ENCODE data around the gene NEFH. TPM values are rescaled to one million over a fixed set of nuclear protein-coding genes. Genes with fewer than 3 reads are reported as not detected.

The NEFH gene
- polyA plus RNA-seq, 3 donors, result 0.22 to 0.56 (median 0.36) TPM

GRCh38 chr22:29459773-29460172, 20.2 kb upstream of the NEFH start:
- WGBS, 3 donors, result 65 to 75% (median 69%) methylated on average over 9 of the region's 9 CpGs
- no peak overlapping the region for H3K27ac ChIP-seq (ENCODE audit: low read depth, low read length)

DNA sequence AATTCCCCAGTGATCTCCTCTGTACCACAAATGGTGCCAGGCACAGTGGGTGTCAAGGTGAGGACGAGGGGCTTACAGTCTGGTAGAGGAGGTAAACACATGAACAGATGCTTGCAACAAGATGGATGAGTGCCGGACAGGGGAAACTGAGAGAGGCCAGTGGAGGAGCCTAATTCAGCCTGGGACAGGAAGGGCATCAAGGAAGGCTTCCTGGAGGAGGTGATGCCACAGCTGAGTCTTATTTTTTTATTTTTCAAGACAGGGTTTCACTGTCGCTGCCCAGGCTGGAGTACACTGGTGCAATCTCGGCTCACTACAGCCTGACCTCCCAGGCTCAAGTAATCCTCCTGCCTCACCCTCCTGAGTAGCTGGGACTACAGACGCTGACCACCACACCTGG, 18.8 kb upstream of the NEFH start:
- 87 to 92% (median 90%) methylated on average over 5 of the region's 5 CpGs for WGBS, 3 donors

DNA sequence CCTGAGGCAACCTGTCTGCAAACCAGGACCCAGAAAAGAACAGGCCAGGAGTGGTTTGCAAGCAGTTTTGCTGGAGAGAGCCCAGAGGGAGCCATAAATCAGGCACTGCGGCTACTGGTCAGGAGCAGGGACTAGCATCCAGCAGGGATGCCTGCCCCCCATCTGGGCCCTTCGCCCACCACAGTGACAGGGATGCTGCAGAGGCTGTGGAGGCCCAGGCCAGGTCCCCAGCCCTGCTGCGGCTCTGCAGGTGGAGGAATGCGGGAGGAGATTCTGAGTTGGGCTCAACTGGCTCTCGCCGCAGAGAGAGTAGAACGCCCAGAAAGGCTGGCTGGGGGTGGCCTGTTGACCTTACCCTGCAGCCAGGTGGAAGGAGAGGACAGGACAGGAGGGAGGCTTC, 16.4 kb upstream of the NEFH start:
- WGBS, 3 donors, result 85 to 91% (median 90%) methylated on average over 6 to 7 of the region's 7 CpGs
- H3K27ac ChIP-seq (ENCODE audit: low read depth, low read length), result no peak overlapping the region

More for the DNA sequence above, 18.8 kb upstream of the NEFH start:
- H3K27ac ChIP-seq (ENCODE audit: low read depth, low read length), result no peak overlapping the region

GRCh38 chr22:29464581-29464980, 15.4 kb upstream of the NEFH start:
- 83 to 88% (median 84%) methylated on average over 7 of the region's 7 CpGs for WGBS, 3 donors
- no peak overlapping the region for H3K27ac ChIP-seq (ENCODE audit: low read depth, low read length)

GRCh38 chr22:29469755-29470154, 10.3 kb upstream of the NEFH start:
- WGBS, 3 donors, result 42 to 72% (median 69%) methylated on average over 9 of the region's 9 CpGs
- H3K27ac ChIP-seq (ENCODE audit: low read depth, low read length), result no peak overlapping the region

DNA sequence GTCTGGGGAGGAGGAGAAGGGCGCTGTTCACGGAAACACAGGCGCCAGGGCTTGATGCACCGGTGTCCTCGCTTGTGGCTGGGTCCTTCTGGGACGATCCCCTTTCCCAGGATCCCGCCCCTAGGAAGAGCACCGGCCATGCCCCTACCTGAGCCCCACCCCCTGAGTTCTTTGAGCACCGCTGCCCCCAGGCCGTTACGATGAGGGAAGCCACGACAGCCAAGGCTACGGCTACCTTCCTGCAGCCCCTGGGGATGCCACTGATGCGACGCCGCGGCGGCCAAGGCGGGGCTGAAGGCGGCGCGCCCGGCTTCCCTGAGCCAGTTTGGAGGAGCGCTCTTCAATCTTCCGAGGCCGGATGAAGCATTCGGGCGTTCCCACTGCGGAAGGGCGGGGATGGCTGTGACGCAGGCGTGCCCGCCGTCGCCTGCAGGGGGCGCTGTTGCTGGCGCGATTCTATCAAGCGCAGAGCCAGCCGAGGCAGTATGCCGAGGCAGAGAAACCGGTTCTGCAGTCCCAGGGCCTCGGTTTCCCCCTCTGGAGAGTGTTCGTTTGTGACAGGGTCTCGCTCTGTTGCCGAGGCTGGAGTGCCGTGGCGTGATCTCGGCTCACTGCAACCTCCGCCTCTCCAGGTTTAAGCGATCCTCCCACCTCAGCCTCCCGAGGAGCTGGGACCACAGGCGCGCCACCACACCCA, 9.7 kb upstream of the NEFH start:
- no peak overlapping the region for H3K27ac ChIP-seq (ENCODE audit: low read depth, low read length)
- 12 to 29% (median 26%) methylated on average over 53 to 54 of the region's 54 CpGs for WGBS, 3 donors

DNA sequence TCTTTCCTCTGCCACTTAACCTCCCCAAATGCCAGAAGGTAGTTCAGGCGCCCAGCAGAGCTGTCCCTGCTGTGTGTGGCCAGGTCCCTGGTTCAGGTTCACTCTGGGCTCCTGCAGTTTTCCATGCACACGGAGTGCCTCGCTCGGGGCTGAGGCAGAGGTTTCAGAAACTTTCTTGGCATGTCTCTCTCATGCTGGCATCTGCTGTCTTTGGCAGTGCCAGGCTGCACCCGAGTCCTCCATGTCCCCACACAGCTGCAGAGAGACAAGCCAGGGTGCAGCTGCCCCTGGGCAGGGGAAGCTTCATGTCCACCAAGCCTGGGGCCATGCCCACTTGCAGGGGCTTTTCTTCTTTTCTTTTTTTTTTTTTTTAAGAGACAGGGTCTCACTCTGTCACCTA, 7.0 kb upstream of the NEFH start:
- WGBS, 3 donors, result 68 to 72% (median 69%) methylated on average over 5 of the region's 5 CpGs
- H3K27ac ChIP-seq (ENCODE audit: low read depth, low read length), result no peak overlapping the region

DNA sequence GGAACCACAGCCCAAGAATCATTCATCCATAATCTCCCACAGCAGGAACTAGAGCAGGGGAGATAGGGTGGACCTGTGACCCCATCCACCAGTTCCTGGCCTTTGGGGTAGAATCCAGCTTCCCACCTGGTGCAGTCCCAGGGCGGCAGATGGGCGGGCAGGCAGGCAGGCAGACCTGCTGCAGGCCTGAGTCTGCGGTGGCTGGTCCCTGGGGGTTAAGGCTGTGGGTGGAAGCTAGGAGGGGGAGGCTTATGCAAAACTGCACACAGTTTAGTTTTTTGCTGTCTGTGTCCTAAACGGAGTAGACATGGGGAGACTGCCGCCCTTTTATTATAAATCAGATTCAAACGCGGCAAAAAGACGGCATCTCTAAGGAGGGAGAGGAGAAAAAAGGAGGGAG, 4.5 kb upstream of the NEFH start:
- 70 to 87% (median 84%) methylated on average over 8 of the region's 8 CpGs for WGBS, 3 donors
- no peak overlapping the region for H3K27ac ChIP-seq (ENCODE audit: low read depth, low read length)

- WGBS, 3 donors, result 58 to 78% (median 70%) methylated on average over 6 of the region's 6 CpGs
- no peak overlapping the region for H3K27ac ChIP-seq (ENCODE audit: low read depth, low read length)
Measured at GRCh38 chr22:29476116-29476515, 3.9 kb upstream of the NEFH start.

GRCh38 chr22:29477723-29478318, 2.2 kb upstream of the NEFH start:
- no peak overlapping the region for H3K27ac ChIP-seq (ENCODE audit: low read depth, low read length)
- WGBS, 3 donors, result 16 to 26% (median 26%) methylated on average over 4 of the region's 4 CpGs

DNA sequence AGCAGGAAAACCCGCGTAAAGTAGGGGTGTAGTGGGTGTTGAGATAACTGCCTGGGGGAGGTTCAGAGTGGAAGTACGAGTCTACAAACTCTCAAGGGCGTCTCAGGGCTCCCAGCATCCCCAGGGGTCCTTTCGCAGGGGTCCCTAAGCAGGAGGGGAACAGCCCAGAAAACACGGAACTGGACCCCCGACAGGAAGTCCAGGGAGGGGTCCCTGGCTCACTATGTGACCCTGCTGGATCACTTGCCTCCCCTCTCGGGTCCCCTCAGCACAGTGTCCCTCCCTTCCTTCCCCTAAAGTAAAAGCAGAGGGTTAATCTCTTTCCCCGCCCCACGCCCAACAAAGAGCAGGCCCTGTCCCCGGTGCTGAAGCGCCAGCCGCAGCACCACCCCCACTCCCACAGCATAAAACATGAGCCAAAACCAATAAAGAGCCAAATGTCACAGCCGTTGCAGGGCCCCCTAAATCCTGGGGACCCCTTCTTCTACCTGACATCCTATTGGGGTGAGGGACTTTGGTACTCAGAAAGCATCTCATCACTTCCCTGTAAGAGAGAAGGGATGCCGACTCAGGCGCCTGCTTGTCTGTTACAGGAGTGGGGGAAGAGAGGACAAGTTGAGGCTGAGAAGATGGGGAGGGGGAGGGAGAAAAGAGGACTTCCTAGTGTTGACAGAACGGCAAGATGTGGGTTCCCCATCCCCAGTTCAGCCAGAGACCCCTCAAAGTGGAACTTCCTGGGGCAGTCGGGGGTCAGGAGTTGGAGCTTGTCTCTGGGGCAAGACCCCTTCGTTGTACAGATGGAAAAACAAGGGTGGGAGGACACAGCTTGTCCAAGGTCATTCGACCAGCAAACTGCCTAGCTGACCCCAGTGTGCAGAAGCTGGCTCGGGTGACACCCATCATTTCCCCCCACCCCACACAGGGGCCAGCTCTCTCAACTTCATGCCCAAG, 1.4 kb upstream of the NEFH start:
- H3K27ac ChIP-seq (ENCODE audit: low read depth, low read length), result no peak overlapping the region
- 9 to 12% (median 12%) methylated on average over 21 of the region's 21 CpGs for WGBS, 3 donors

GRCh38 chr22:29480262-29480511, 169 bp downstream of the NEFH start:
- WGBS, 3 donors, result 3 to 6% (median 4%) methylated on average over 24 to 39 of the region's 39 CpGs
- no peak overlapping the region for H3K27ac ChIP-seq (ENCODE audit: low read depth, low read length)

DNA sequence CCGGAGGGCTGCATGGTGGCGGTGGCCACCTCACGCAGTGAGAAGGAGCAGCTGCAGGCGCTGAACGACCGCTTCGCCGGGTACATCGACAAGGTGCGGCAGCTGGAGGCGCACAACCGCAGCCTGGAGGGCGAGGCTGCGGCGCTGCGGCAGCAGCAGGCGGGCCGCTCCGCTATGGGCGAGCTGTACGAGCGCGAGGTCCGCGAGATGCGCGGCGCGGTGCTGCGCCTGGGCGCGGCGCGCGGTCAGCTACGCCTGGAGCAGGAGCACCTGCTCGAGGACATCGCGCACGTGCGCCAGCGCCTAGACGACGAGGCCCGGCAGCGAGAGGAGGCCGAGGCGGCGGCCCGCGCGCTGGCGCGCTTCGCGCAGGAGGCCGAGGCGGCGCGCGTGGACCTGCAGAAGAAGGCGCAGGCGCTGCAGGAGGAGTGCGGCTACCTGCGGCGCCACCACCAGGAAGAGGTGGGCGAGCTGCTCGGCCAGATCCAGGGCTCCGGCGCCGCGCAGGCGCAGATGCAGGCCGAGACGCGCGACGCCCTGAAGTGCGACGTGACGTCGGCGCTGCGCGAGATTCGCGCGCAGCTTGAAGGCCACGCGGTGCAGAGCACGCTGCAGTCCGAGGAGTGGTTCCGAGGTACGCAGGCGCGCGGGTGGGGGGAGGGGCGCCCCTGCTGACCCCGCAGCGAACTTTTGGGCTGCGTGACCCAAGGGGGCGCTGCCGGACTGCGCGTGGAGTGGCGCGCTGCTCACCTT, 670 bp downstream of the NEFH start:
- no peak overlapping the region for H3K27ac ChIP-seq (ENCODE audit: low read depth, low read length)
- WGBS, 3 donors, result 8 to 11% (median 10%) methylated on average over 91 to 107 of the region's 107 CpGs

DNA sequence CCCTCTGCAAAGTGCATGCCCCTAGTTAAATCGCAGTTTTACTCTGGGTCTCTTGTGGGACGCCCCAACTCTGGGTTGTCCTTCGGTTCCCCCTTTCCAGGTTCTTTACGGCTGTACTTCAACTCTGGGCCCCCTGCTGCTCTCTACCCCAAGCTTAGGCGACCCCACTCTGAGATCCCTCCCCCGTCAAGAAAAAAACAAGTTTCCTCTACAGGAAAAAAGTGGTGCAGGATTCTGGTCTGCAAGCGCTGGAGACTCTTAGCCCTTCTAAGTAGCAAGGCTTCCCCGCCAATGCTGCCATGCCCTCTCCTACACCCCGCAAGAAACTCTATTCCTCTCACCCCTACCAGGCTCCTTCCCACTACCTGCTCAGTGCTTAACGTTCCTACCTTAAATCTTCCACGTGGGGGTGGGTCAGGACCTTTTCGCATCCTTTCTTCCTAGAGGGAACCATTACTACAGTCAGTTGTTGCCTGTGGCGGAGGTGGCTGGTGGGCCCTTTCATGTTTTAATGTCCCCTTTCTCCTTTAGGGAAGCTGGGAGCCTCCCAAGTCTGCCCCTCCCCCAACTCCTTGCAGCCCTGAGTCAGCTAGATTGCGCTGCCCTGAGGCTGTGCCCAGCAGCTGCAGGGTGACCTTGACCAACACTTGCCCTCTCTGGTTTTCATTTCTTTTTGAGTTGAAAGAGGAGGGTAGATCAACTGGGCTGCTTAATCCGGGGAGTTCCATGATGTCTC, 1.4 kb downstream of the NEFH start:
- 17 to 19% (median 18%) methylated on average over 15 of the region's 15 CpGs for WGBS, 3 donors
- H3K27ac ChIP-seq (ENCODE audit: low read depth, low read length), result no peak overlapping the region

- no peak overlapping the region for H3K27ac ChIP-seq (ENCODE audit: low read depth, low read length)
- WGBS, 3 donors, result 72 to 81% (median 75%) methylated on average over 11 of the region's 11 CpGs
Measured at GRCh38 chr22:29482253-29482652, 2.2 kb downstream of the NEFH start.

GRCh38 chr22:29482726-29483125, 2.7 kb downstream of the NEFH start:
- 93 to 95% (median 94%) methylated on average over 7 of the region's 7 CpGs for WGBS, 3 donors
- H3K27ac ChIP-seq (ENCODE audit: low read depth, low read length), result no peak overlapping the region

GRCh38 chr22:29483254-29483653, 3.2 kb downstream of the NEFH start:
- WGBS, 3 donors, result 94 to 96% (median 94%) methylated on average over 13 of the region's 13 CpGs

GRCh38 chr22:29484642-29485041, 4.6 kb downstream of the NEFH start:
- WGBS, 3 donors, result 94 to 96% (median 95%) methylated on average over 3 of the region's 3 CpGs
- H3K27ac ChIP-seq (ENCODE audit: low read depth, low read length), result no peak overlapping the region

More at GRCh38 chr22:29483254-29483653, 3.2 kb downstream of the NEFH start:
- H3K27ac ChIP-seq (ENCODE audit: low read depth, low read length), result no peak overlapping the region
